HTERT RPE-1 (cell line): Measurements from ENCODE around the gene SLC7A6OS.

ENCODE experiments used
- in situ Hi-C: fragments of 300-500 bp; cut with MboI; formaldehyde crosslinking; loops from 4 replicates; pipeline ENCODE4 v1.14.3; 2020; ENCODE audit warnings: low sequenced_read_pairs

SLC7A6OS gene

GRCh38 chr16:68345351-68345810 is 34.6 kb upstream of the SLC7A6OS start:
- in situ Hi-C loops = no loop called here

GRCh38 chr16:68344252-68344651 is 33.5 kb upstream of the SLC7A6OS start:
- in situ Hi-C loops = no loop called here

GRCh38 chr16:68343137-68343536 is 32.4 kb upstream of the SLC7A6OS start:
- in situ Hi-C loops = no loop called here

- in situ Hi-C loops = no loop called here
Measured at GRCh38 chr16:68342620-68343019, 31.9 kb upstream of the SLC7A6OS start.

GRCh38 chr16:68339214-68339613 is 28.5 kb upstream of the SLC7A6OS start:
- in situ Hi-C loops = no loop called here

- in situ Hi-C loops = no loop called here
Measured at GRCh38 chr16:68338326-68339119, 27.8 kb upstream of the SLC7A6OS start.

- in situ Hi-C loops = no loop called here
Measured at GRCh38 chr16:68335175-68335574, 24.4 kb upstream of the SLC7A6OS start.

GRCh38 chr16:68332411-68333121 is 21.8 kb upstream of the SLC7A6OS start:
- in situ Hi-C loops = no loop called here

- in situ Hi-C loops = no loop called here
Measured at GRCh38 chr16:68331879-68332410, 21.2 kb upstream of the SLC7A6OS start.

GRCh38 chr16:68328860-68329390 is 18.2 kb upstream of the SLC7A6OS start:
- in situ Hi-C loops = no loop called here

GRCh38 chr16:68328151-68328859 is 17.6 kb upstream of the SLC7A6OS start:
- in situ Hi-C loops = no loop called here

GRCh38 chr16:68324780-68325357 is 14.1 kb upstream of the SLC7A6OS start:
- in situ Hi-C loops = no loop called here

- in situ Hi-C loops = no loop called here
Measured at GRCh38 chr16:68324336-68324735, 13.6 kb upstream of the SLC7A6OS start.

- in situ Hi-C loops = no loop called here
Measured at GRCh38 chr16:68319185-68319908, 8.6 kb upstream of the SLC7A6OS start.

- in situ Hi-C loops = no loop called here
Measured at GRCh38 chr16:68313116-68313515, 2.4 kb upstream of the SLC7A6OS start.

- in situ Hi-C loops = no loop called here
Measured at GRCh38 chr16:68310437-68310773, 341 bp downstream of the SLC7A6OS start.

GRCh38 chr16:68309799-68310198 is 947 bp downstream of the SLC7A6OS start:
- in situ Hi-C loops = no loop called here

- in situ Hi-C loops = no loop called here
Measured at GRCh38 chr16:68306633-68307032, 4.1 kb downstream of the SLC7A6OS start.

GRCh38 chr16:68300734-68301459 is 9.8 kb downstream of the SLC7A6OS start:
- in situ Hi-C loops = no loop called here
